HFFc6 (cell line): ENCODE results near the gene AK3. TPM values are rescaled to one million over a fixed set of nuclear protein-coding genes. Genes with fewer than 3 reads are reported as not detected.

Experiments used
- DNase-seq: peaks from one replicate; pipeline ENCODE4 v3.0.0-alpha.2; 2018
- H3K27ac Mint-ChIP-seq: 2 replicates; pipeline ENCODE4 v1.8.0; 2020; ENCODE audit warnings: mild to moderate bottlenecking, mixed read lengths
- H3K27me3 Mint-ChIP-seq: 2 replicates; pipeline ENCODE4 v1.8.0; 2021; ENCODE audit warnings: mild to moderate bottlenecking, moderate library complexity, mixed read lengths; ENCODE audit not compliant: insufficient read depth
- H3K36me3 Mint-ChIP-seq: 2 replicates; pipeline ENCODE4 v1.8.0; 2021; ENCODE audit warnings: low read depth, mixed read lengths
- H3K4me1 Mint-ChIP-seq: 2 replicates; pipeline ENCODE4 v1.8.0; 2020; ENCODE audit warnings: low read depth, mixed read lengths
- H3K4me3 Mint-ChIP-seq: 2 replicates; pipeline ENCODE4 v1.8.0; 2020; ENCODE audit warnings: mild to moderate bottlenecking, moderate library complexity, mixed read lengths
- H3K9me3 Mint-ChIP-seq: 2 replicates; pipeline ENCODE4 v1.8.0; 2020; ENCODE audit warnings: mild to moderate bottlenecking, mixed read lengths
- total RNA-seq, 6 experiments: library from RNA; stranded (reverse); fragmentation: NEBNext Ultra II Directional; extraction: Animal tissue kit (Norgen Biotek cat#: 25700); gene quantifications; 2 replicates in 1 of 6; 3 replicates in 5 of 6; pipeline ENCODE4 v1.2.3, GENCODE V29; 2021
- TF ChIP-seq, protein P1 (sequence below): fragments of 200-600 bp; sonication (generic); IDR thresholded peaks from 2 replicates; pipeline ENCODE4 v1.5.0; 2021; ENCODE audit warnings: antibody characterized with exemption, mild to moderate bottlenecking

AK3 gene
- total RNA-seq, 6 experiments from 2014 or later: 42.2 to 46.0 (median 43.5) TPM

- peaks cover 16% of the 10 kb centered on the region for H3K4me1 Mint-ChIP-seq
- no peak overlapping the region for H3K4me3 Mint-ChIP-seq
- H3K27ac Mint-ChIP-seq: no peak overlapping the region
- peaks cover 27% of the 10 kb centered on the region for H3K36me3 Mint-ChIP-seq
- H3K27me3 Mint-ChIP-seq: no peaks in the 10 kb centered on the region
- no peak for DNase-seq
- TF ChIP-seq, protein P1, sequence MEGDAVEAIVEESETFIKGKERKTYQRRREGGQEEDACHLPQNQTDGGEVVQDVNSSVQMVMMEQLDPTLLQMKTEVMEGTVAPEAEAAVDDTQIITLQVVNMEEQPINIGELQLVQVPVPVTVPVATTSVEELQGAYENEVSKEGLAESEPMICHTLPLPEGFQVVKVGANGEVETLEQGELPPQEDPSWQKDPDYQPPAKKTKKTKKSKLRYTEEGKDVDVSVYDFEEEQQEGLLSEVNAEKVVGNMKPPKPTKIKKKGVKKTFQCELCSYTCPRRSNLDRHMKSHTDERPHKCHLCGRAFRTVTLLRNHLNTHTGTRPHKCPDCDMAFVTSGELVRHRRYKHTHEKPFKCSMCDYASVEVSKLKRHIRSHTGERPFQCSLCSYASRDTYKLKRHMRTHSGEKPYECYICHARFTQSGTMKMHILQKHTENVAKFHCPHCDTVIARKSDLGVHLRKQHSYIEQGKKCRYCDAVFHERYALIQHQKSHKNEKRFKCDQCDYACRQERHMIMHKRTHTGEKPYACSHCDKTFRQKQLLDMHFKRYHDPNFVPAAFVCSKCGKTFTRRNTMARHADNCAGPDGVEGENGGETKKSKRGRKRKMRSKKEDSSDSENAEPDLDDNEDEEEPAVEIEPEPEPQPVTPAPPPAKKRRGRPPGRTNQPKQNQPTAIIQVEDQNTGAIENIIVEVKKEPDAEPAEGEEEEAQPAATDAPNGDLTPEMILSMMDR: no peak
- no peaks in the 10 kb centered on the region for H3K9me3 Mint-ChIP-seq
These were observed 39.5 kb downstream of the AK3 start for GRCh38 chr9:4701526-4701925.

- no peak for DNase-seq
- peaks cover 27% of the 10 kb centered on the region for H3K36me3 Mint-ChIP-seq
- H3K27ac Mint-ChIP-seq: no peak overlapping the region
- H3K4me3 Mint-ChIP-seq: no peak overlapping the region
- TF ChIP-seq, protein P1: no peak
- H3K9me3 Mint-ChIP-seq: no peaks in the 10 kb centered on the region
- H3K27me3 Mint-ChIP-seq: no peaks in the 10 kb centered on the region; the same call in 1 of the 2 replicates
- peaks cover 22% of the 10 kb centered on the region for H3K4me1 Mint-ChIP-seq
These were observed 40.1 kb downstream of the AK3 start for GRCh38 chr9:4700932-4701331.

DNA sequence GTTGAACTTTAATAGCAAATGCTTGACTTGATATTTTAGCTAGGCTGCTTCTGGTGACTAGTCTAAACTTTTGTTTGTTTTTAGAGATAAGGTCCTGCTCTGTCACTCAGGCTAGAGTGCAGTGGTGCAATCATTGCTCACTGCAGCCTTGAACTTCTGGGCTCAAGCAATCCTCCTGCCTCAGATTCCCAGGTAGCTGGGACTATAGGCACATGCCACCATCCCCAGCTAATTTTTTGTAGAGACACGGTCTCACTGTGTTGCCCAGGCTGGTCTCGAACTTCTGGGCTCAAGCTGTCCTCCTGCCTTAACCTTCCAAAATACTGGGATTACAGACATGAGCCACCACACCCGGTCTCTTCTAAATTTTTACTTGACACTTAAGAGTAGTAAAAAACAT, 40.9 kb downstream of the AK3 start:
- Mint-ChIP-seq H3K4me3 (no peak overlapping the region), H3K4me1 (peaks cover 23% of the 10 kb centered on the region), H3K27me3 (no peaks in the 10 kb centered on the region; the same call in 1 of the 2 replicates), H3K36me3 (peaks cover 24% of the 10 kb centered on the region), H3K9me3 (no peaks in the 10 kb centered on the region), H3K27ac (no peak overlapping the region)
- TF ChIP-seq, protein P1: no peak
- no peak for DNase-seq

- H3K9me3 Mint-ChIP-seq: no peaks in the 10 kb centered on the region
- no peak overlapping the region for H3K27ac Mint-ChIP-seq
- no peaks in the 10 kb centered on the region; the same call in 1 of the 2 replicates for H3K27me3 Mint-ChIP-seq
- DNase-seq: peak; percentile 72
- TF ChIP-seq, protein P1: no peak
- peaks cover 17% of the 10 kb centered on the region for H3K36me3 Mint-ChIP-seq
- H3K4me3 Mint-ChIP-seq: no peak overlapping the region
- H3K4me1 Mint-ChIP-seq: peaks cover 31% of the 10 kb centered on the region
These were observed 49.2 kb downstream of the AK3 start for GRCh38 chr9:4691795-4692194.

DNA sequence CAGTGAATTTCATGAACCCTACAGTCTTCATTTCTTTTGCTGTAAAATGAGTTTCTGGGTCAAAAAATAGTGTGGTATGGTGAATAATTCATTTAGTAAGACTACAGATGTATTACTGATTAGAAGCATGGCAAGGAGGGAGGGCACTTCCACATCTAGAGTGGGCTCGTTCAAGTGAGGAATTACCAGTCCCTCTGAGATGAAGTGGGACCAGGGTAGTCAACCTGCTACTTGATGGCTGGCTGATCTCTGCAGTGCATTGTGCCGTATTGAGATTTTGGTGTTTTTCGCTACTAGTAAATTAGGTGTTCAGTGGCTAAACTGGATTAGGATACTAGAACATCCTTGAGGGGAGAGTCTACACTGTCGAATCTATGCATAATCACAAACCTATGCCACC, 50.9 kb downstream of the AK3 start:
- DNase-seq: no peak
- Mint-ChIP-seq H3K4me1 (peaks cover 37% of the 10 kb centered on the region), H3K36me3 (peaks cover 13% of the 10 kb centered on the region), H3K27ac (no peak overlapping the region), H3K9me3 (no peaks in the 10 kb centered on the region), H3K4me3 (no peak overlapping the region), H3K27me3 (no peaks in the 10 kb centered on the region)
- TF ChIP-seq, protein P1: no peak

DNA sequence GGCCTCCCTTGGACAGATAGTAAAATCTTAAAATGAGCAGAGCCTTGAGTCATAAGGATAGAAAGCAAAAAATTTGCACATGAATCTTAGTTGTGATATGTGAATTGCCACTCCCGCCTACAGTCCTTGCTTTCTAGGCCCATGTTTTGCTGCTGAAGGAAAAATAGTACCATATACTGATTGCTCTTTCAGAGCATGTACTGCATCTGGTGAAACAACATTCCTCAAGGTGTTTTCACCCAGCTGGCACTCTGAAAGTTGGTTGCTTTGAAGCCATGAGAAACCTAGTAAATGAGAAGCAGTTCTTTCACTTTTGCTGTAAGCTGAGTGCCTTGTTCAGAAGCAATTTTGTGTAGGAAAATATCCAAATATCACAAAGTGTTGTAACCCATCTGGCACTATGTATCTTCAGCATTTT, 51.3 kb downstream of the AK3 start:
- H3K27ac Mint-ChIP-seq: no peak overlapping the region
- no peak for DNase-seq

More for the DNA sequence above, 51.3 kb downstream of the AK3 start:
- peaks cover 41% of the 10 kb centered on the region for H3K4me1 Mint-ChIP-seq
- no peaks in the 10 kb centered on the region for H3K9me3 Mint-ChIP-seq
- no peaks in the 10 kb centered on the region for H3K27me3 Mint-ChIP-seq
- TF ChIP-seq, protein P1: no peak
- no peak overlapping the region for H3K4me3 Mint-ChIP-seq
- peaks cover 16% of the 10 kb centered on the region for H3K36me3 Mint-ChIP-seq
